MM.1S (cell line): ENCODE measurements around the gene TSPAN33.
A peak's percentile ranks its signal among the peaks of the same experiment; 100 is the strongest.

Experiments used
- DNase-seq: peaks from one replicate; pipeline ENCODE4 v3.0.0-alpha.2; 2015
- H2AFZ ChIP-seq: fragments of 300-600 bp; sonication (generic); 2 replicates; pipeline ENCODE4 v1.6.0; 2016; ENCODE audit warnings: antibody characterized with exemption, low read length
- H3F3A ChIP-seq: fragments of 300-600 bp; sonication (generic); 2 replicates; pipeline ENCODE4 v1.6.1; 2016; ENCODE audit warnings: mild to moderate bottlenecking, antibody characterized with exemption, low read length, moderate library complexity, mixed read lengths; ENCODE audit not compliant: insufficient read depth
- H3K27ac ChIP-seq: fragments of 300-600 bp; sonication (generic); 2 replicates; pipeline ENCODE4 v1.5.1; 2016; ENCODE audit warnings: mild to moderate bottlenecking, low read length
- H3K27me3 ChIP-seq: fragments of 300-600 bp; sonication (generic); replicated peaks from 2 replicates; pipeline ENCODE4 v1.6.0; 2016; ENCODE audit warnings: low read length; ENCODE audit not compliant: insufficient read depth
- H3K36me3 ChIP-seq: fragments of 300-600 bp; sonication (generic); replicated peaks from 2 replicates; pipeline ENCODE4 v1.6.1; 2016; ENCODE audit warnings: mild to moderate bottlenecking, low read length, mixed read lengths; ENCODE audit not compliant: insufficient read depth
- H3K4me1 ChIP-seq: fragments of 300-600 bp; sonication (generic); 2 replicates; pipeline ENCODE4 v1.6.1; 2016; ENCODE audit warnings: low read length, mixed read lengths
- H3K4me2 ChIP-seq: fragments of 300-600 bp; sonication (generic); 2 replicates; pipeline ENCODE4 v1.6.0; 2016; ENCODE audit warnings: low read depth, low read length
- H3K4me3 ChIP-seq: fragments of 300-600 bp; sonication (generic); 2 replicates; pipeline ENCODE4 v1.5.1; 2016; ENCODE audit warnings: low read length, mixed read lengths
- H3K79me2 ChIP-seq: fragments of 300-600 bp; sonication (generic); 2 replicates; pipeline ENCODE4 v1.6.1; 2016; ENCODE audit warnings: mixed run types, low read length, mixed read lengths
- H3K9ac ChIP-seq: fragments of 300-600 bp; sonication (generic); 2 replicates; pipeline ENCODE4 v1.6.1; 2016; ENCODE audit warnings: low read length, mixed read lengths
- H3K9me2 ChIP-seq: fragments of 300-600 bp; sonication (generic); replicated peaks from 2 replicates; pipeline ENCODE4 v1.6.1; 2016; ENCODE audit warnings: mild to moderate bottlenecking, low read length, mixed read lengths; ENCODE audit not compliant: insufficient read depth
- H3K9me3 ChIP-seq: fragments of 300-600 bp; sonication (generic); replicated peaks from 2 replicates; pipeline ENCODE4 v1.6.1; 2016; ENCODE audit warnings: mild to moderate bottlenecking, low read length, mixed read lengths; ENCODE audit not compliant: insufficient read depth
- H4K20me1 ChIP-seq: fragments of 300-600 bp; sonication (generic); 2 replicates; pipeline ENCODE4 v1.6.1; 2016; ENCODE audit warnings: mild to moderate bottlenecking, low read length, moderate library complexity, mixed read lengths; ENCODE audit not compliant: insufficient read depth
- EZH2 ChIP-seq: fragments of 300-600 bp; sonication (generic); optimal IDR thresholded peaks from 2 replicates; pipeline ENCODE3; 2017; ENCODE audit warnings: low read depth, mild to moderate bottlenecking, antibody characterized with exemption, low read length, mixed read lengths
- EZH2phosphoT487 ChIP-seq: fragments of 300-600 bp; sonication (generic); IDR thresholded peaks from 2 replicates; pipeline ENCODE4 v1.6.1; 2018; ENCODE audit warnings: antibody characterized with exemption, low read length
- TF ChIP-seq, protein P1 (sequence below): fragments of 300-600 bp; sonication (generic); IDR thresholded peaks from 2 replicates; pipeline ENCODE4 v1.5.1; 2016; ENCODE audit warnings: antibody characterized with exemption, low read length, mixed read lengths

TSPAN33 gene

DNA sequence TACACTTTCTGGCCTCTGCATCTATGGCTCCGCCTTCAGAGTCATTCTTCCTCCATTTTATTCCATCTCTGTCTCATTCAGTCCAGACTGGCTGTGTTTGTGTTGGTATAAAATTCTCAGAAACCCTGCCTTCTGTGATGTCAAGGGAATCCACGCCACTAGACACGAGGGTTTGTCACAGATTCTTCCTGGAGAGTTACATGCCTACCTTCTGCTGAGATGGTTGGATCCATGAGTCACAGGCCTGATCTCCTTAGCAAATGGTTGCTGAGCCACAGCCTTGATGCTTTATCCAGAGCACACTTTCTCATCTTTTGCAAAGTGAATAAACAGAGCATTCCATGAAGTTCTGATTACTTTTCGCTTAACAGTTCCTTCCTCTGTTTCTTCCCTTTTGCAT lies 35.9 kb upstream of the TSPAN33 start:
- TF ChIP-seq, protein P1, sequence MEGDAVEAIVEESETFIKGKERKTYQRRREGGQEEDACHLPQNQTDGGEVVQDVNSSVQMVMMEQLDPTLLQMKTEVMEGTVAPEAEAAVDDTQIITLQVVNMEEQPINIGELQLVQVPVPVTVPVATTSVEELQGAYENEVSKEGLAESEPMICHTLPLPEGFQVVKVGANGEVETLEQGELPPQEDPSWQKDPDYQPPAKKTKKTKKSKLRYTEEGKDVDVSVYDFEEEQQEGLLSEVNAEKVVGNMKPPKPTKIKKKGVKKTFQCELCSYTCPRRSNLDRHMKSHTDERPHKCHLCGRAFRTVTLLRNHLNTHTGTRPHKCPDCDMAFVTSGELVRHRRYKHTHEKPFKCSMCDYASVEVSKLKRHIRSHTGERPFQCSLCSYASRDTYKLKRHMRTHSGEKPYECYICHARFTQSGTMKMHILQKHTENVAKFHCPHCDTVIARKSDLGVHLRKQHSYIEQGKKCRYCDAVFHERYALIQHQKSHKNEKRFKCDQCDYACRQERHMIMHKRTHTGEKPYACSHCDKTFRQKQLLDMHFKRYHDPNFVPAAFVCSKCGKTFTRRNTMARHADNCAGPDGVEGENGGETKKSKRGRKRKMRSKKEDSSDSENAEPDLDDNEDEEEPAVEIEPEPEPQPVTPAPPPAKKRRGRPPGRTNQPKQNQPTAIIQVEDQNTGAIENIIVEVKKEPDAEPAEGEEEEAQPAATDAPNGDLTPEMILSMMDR = no peak
- TF ChIP-seq EZH2 = no peak
- TF ChIP-seq EZH2phosphoT487 = no peak
- no peak overlapping the region for H2AFZ ChIP-seq
- no peak for DNase-seq

DNA sequence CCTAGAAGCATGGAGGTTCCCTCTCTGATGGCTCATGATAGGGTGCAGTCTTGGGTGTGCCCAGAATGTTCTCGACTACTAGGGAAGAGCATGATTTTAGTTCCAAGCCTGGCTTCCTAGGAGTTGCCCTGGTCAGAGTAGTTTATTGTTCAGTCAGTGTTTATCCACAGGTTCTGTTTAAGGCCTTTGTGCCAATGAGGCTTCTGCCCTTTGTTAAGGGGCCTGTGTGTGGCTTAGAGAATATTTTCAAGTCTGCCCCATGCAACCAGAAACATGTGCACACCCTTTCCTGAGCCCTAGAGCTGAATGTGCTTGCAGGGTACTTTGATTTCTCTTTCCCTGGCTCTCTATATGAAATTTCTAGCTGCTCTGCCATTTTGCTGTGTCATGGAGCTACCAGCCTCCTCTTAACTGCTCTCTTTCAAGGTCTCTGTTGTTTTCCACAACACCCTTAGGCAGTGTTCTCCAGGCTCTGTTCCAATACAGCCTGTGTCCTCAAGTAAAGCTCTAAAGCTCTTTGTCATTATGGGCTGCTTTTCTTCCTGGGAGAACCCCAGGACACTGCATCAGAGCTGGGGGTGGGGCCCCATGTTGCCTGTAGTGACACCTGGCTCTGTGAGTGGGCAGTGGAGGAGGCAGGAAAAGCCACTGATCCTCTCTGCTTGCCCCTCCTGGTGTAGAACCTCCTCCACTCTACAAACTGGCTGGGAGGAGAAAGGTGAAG lies 34.1 kb upstream of the TSPAN33 start:
- Histone ChIP-seq H3K79me2 (no peaks in the 10 kb centered on the region), H3K27ac (peak overlapping the region; percentile 69), H3K36me3 (no peaks in the 10 kb centered on the region), H3F3A (0 out of 2 replicates have a peak, but pooled peaks cover 5% of the 10 kb centered on the region), H4K20me1 (no peaks in the 10 kb centered on the region), H3K27me3 (no peaks in the 10 kb centered on the region), H3K9me2 (no peaks in the 10 kb centered on the region), H2AFZ (peak overlapping the region; percentile 86), H3K4me2 (peak overlapping the region; percentile 1; the same call in 1 of the 2 replicates), H3K9ac (no peak overlapping the region), H3K4me3 (no peak overlapping the region), H3K9me3 (no peaks in the 10 kb centered on the region), H3K4me1 (peaks cover 19% of the 10 kb centered on the region)
- TF ChIP-seq EZH2phosphoT487 = no peak
- TF ChIP-seq, protein P1 = no peak; the same call in 1 of the 2 replicates
- TF ChIP-seq EZH2 = no peak
- peak; percentile 71 for DNase-seq

More for the DNA sequence above, 35.9 kb upstream of the TSPAN33 start:
- Histone ChIP-seq H4K20me1 (no peaks in the 10 kb centered on the region), H3F3A (0 out of 2 replicates have a peak, but pooled peaks cover 5% of the 10 kb centered on the region), H3K36me3 (no peaks in the 10 kb centered on the region), H3K4me1 (peaks cover 19% of the 10 kb centered on the region), H3K79me2 (no peaks in the 10 kb centered on the region), H3K27ac (no peak overlapping the region), H3K9ac (no peak overlapping the region), H3K27me3 (no peaks in the 10 kb centered on the region), H3K9me3 (no peaks in the 10 kb centered on the region), H3K9me2 (no peaks in the 10 kb centered on the region), H3K4me3 (no peak overlapping the region), H3K4me2 (no peak overlapping the region)

DNA sequence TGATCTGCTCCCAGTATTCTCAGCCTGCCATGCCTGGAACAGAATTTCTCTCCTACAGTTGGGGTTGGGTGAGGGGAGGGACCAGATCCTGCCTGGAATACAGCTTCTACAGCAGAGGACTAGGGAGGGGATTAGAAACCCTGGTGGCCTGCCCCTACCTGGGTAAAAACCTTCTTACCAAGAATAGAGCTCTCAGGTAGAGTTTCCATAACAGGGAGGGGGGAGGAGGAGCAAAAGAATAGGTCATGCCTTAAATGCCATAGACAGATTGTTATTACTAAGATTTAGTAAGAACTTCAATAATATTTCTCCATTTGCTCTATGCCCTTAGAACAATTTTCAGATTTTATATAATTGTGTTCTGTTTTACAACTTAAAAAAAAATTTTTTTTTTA lies 33.5 kb upstream of the TSPAN33 start:
- no peaks in the 10 kb centered on the region for H3K79me2 ChIP-seq
- H3K27ac ChIP-seq = peak overlapping the region; percentile 69

More for the DNA sequence above, 33.5 kb upstream of the TSPAN33 start:
- peak overlapping the region; percentile 1; the same call in 1 of the 2 replicates for H3K4me2 ChIP-seq
- no peak overlapping the region for H3K9ac ChIP-seq
- H3K4me3 ChIP-seq = no peak overlapping the region
- TF ChIP-seq, protein P1 = no peak
- TF ChIP-seq EZH2 = no peak
- no peak for TF ChIP-seq EZH2phosphoT487
- H3K4me1 ChIP-seq = peaks cover 19% of the 10 kb centered on the region
- H2AFZ ChIP-seq = peak overlapping the region; percentile 86
- H3F3A ChIP-seq = 0 out of 2 replicates have a peak, but pooled peaks cover 5% of the 10 kb centered on the region
- peak; percentile 46 for DNase-seq
- H4K20me1 ChIP-seq = no peaks in the 10 kb centered on the region
- no peaks in the 10 kb centered on the region for H3K9me3 ChIP-seq
- H3K9me2 ChIP-seq = no peaks in the 10 kb centered on the region
- H3K36me3 ChIP-seq = no peaks in the 10 kb centered on the region
- no peaks in the 10 kb centered on the region for H3K27me3 ChIP-seq
